Nephron progenitor cell (in vitro differentiated cells): Measurements from ENCODE around the gene SNX2.
"Not testable (repeated sequence)": the region's sequence is repeated elsewhere in the genome, so short reads cannot be mapped to it uniquely, and the experiment has no call there.

Experiments
- DNase-seq: peaks from one replicate; pipeline ENCODE4 v3.0.0; 2021
- H3K27ac Mint-ChIP-seq: 2 replicates; pipeline ENCODE4 v1.8.0; 2021; ENCODE audit warnings: mild to moderate bottlenecking, moderate library complexity, mixed read lengths
- H3K27me3 Mint-ChIP-seq: 2 replicates; pipeline ENCODE4 v1.8.0; 2021; ENCODE audit warnings: mild to moderate bottlenecking, low read depth, mixed read lengths; ENCODE audit not compliant: poor library complexity
- H3K36me3 Mint-ChIP-seq: 2 replicates; pipeline ENCODE4 v1.8.0; 2021; ENCODE audit warnings: low read depth, mixed read lengths
- H3K4me1 Mint-ChIP-seq: 2 replicates; pipeline ENCODE4 v1.8.0; 2021; ENCODE audit warnings: mixed read lengths
- H3K4me3 Mint-ChIP-seq: 2 replicates; pipeline ENCODE4 v1.8.0; 2021; ENCODE audit warnings: mild to moderate bottlenecking, moderate library complexity, mixed read lengths
- H3K9me3 Mint-ChIP-seq: 2 replicates; pipeline ENCODE4 v1.8.0; 2021; ENCODE audit warnings: mild to moderate bottlenecking, moderate library complexity, mixed read lengths
- CTCF ChIP-seq: fragments of 200-600 bp; sonication (generic); IDR thresholded peaks from 2 replicates; pipeline ENCODE4 v1.5.0; 2021; ENCODE audit warnings: antibody characterized with exemption

Gene SNX2

GRCh38 chr5:122760236-122760635, 14.6 kb upstream of the SNX2 start:
- no peak overlapping the region for H3K27ac Mint-ChIP-seq
- peaks cover 4% of the 10 kb centered on the region for H3K9me3 Mint-ChIP-seq
- DNase-seq, result no peak
- H3K4me3 Mint-ChIP-seq, result no peak overlapping the region
- peaks cover 37% of the 10 kb centered on the region for H3K4me1 Mint-ChIP-seq
- no peaks in the 10 kb centered on the region for H3K36me3 Mint-ChIP-seq
- no peak for TF ChIP-seq CTCF
- peaks cover 6% of the 10 kb centered on the region for H3K27me3 Mint-ChIP-seq

- peaks cover 4% of the 10 kb centered on the region for H3K27me3 Mint-ChIP-seq
- H3K9me3 Mint-ChIP-seq, result peaks cover 4% of the 10 kb centered on the region
- no peak overlapping the region for H3K4me3 Mint-ChIP-seq
- H3K27ac Mint-ChIP-seq, result no peak overlapping the region
- TF ChIP-seq CTCF, result no peak
- DNase-seq, result no peak
- H3K4me1 Mint-ChIP-seq, result peaks cover 29% of the 10 kb centered on the region
- no peaks in the 10 kb centered on the region for H3K36me3 Mint-ChIP-seq
Measured at GRCh38 chr5:122761115-122761514, 13.8 kb upstream of the SNX2 start.

GRCh38 chr5:122761896-122762295, 13.0 kb upstream of the SNX2 start:
- H3K27ac Mint-ChIP-seq, H3K36me3 Mint-ChIP-seq: not testable (repeated sequence)

GRCh38 chr5:122766130-122766529, 8.8 kb upstream of the SNX2 start:
- no peak for DNase-seq
- Mint-ChIP-seq H3K36me3 (no peaks in the 10 kb centered on the region), H3K9me3 (no peaks in the 10 kb centered on the region), H3K4me3 (no peak overlapping the region), H3K27me3 (peaks cover 14% of the 10 kb centered on the region), H3K4me1 (no peaks in the 10 kb centered on the region), H3K27ac (no peak overlapping the region)
- no peak for TF ChIP-seq CTCF

More at GRCh38 chr5:122761896-122762295, 13.0 kb upstream of the SNX2 start:
- not testable (repeated sequence) for H3K27me3 Mint-ChIP-seq, H3K4me3 Mint-ChIP-seq, DNase-seq, H3K9me3 Mint-ChIP-seq
- H3K4me1 Mint-ChIP-seq, result peaks cover 21% of the 10 kb centered on the region

GRCh38 chr5:122770477-122770876, 4.4 kb upstream of the SNX2 start:
- H3K27ac Mint-ChIP-seq, result no peak overlapping the region
- no peaks in the 10 kb centered on the region for H3K9me3 Mint-ChIP-seq
- no peak for TF ChIP-seq CTCF
- DNase-seq, result no peak
- peaks cover 19% of the 10 kb centered on the region for H3K27me3 Mint-ChIP-seq
- peaks cover 23% of the 10 kb centered on the region for H3K4me1 Mint-ChIP-seq
- H3K4me3 Mint-ChIP-seq, result no peak overlapping the region
- H3K36me3 Mint-ChIP-seq, result no peaks in the 10 kb centered on the region

GRCh38 chr5:122772446-122772845, 2.4 kb upstream of the SNX2 start:
- no peaks in the 10 kb centered on the region for H3K36me3 Mint-ChIP-seq
- H3K27ac Mint-ChIP-seq, result no peak overlapping the region
- DNase-seq, result no peak

More at GRCh38 chr5:122772446-122772845, 2.4 kb upstream of the SNX2 start:
- peaks cover 19% of the 10 kb centered on the region for H3K27me3 Mint-ChIP-seq
- H3K4me3 Mint-ChIP-seq, result no peak overlapping the region
- no peaks in the 10 kb centered on the region for H3K9me3 Mint-ChIP-seq
- TF ChIP-seq CTCF, result no peak
- peaks cover 38% of the 10 kb centered on the region for H3K4me1 Mint-ChIP-seq
